ENCODE results near the gene TWF2.

The TWF2 gene

DNA sequence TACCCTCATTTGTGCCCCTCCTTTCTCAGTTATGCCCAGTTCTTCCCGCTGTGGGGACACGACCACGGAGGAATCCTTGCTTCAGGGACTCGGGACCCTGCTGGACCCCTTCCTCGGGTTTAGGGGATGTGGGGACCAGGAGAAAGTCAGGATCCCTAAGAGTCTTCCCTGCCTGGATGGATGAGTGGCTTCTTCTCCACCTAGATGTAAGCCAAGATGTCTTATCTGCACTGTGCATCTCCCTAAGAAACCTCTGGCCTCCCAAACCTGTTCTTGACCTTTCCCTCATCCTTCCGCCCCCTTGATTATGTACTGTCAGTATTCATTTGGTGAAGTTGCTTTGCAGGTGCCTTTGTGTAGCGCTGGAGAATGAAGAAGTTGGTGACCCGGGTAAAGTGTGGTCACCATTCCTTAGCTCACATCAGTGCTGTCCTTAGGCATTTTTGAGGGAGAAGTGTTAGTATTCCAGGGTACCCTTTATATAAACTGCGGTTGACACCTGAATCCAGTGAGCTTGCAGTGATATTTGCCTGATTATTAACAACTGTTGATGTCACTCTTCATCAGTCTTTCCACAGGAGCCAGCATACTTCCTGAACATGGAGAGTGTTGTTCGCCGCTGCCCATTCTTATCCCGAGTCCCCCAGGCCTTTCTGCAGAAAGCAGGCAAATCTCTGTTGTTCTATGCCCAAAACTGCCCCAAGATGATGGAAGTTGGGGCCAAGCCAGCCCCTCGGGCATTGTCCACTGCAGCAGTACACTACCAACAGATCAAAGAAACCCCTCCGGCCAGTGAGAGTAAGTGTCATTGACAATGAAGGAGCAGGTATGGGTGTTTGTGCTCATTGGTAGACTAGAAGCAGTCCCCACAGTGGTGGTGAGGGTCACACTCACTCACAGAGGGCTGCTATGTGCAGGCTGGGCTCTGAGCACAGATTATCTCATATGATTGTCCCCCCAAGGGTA is 40.0 kb downstream of the TWF2 start:
- no peak for DNase-seq

GRCh38 chr3:52197842-52198625 is 40.9 kb downstream of the TWF2 start, which contains the start of gene ALAS1:
Gene ALAS1, plus strand, starts transcription at chr3:52198160. Its CDS starts 1,082 bp downstream, at chr3:52199242.
- DNase-seq, result peak; percentile 95 to 97

DNA sequence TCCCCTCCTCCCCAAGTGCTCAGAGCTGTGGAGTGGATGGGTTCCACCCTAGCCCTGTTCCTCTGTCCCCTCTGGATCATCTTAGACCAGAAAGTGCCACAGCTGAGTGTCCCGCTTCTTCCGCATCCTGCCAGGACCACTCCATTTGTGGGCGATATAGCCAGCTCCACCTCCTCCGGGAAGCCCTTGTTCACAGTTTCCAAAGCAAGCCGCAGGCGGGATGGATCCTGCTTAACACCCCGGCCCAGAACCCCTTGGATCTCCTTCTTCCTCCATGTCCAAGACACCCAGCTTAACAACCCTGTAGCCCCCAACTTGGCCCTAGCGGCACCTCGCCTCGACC is 41.5 kb downstream of the TWF2 start:
- DNase-seq, result no peak

DNA sequence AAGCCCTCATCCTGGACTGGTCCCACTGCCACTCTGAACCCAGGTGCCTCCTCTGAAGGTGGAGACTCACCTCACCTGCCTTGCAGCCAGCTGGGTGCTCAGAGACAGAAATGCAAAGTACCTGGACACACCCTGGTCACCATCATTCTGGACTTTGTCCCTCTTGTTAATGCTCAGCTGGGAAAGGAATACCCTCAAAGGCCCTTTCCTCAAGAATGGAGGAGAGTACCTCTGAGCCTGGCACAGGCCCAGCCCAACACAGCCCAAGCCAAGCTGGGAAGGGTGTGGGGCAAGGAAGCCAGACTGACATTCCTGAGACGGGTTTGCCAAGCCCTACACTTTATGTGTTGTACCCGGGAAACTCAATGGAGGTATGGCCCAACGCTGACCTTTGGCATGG is 42.0 kb downstream of the TWF2 start:
- no peak for DNase-seq

GRCh38 chr3:52195823-52196331 is 43.1 kb downstream of the TWF2 start:
- no peak for DNase-seq

DNA sequence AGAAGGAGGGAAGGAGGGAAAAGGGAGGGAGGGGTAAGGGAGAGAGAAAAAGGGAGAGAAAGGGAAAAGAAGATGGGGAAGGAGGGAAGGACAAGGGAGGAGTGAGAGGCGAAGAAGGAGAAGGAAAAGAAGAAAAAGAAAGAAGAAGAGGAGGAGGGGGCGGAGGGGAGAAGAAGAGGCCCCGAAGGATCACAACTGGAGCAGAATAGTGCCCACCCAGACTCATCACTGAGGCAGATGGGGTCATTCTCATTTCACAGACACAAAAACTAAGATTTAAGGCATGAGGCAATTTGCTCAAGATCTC is 43.7 kb downstream of the TWF2 start:
- no peak for DNase-seq

DNA sequence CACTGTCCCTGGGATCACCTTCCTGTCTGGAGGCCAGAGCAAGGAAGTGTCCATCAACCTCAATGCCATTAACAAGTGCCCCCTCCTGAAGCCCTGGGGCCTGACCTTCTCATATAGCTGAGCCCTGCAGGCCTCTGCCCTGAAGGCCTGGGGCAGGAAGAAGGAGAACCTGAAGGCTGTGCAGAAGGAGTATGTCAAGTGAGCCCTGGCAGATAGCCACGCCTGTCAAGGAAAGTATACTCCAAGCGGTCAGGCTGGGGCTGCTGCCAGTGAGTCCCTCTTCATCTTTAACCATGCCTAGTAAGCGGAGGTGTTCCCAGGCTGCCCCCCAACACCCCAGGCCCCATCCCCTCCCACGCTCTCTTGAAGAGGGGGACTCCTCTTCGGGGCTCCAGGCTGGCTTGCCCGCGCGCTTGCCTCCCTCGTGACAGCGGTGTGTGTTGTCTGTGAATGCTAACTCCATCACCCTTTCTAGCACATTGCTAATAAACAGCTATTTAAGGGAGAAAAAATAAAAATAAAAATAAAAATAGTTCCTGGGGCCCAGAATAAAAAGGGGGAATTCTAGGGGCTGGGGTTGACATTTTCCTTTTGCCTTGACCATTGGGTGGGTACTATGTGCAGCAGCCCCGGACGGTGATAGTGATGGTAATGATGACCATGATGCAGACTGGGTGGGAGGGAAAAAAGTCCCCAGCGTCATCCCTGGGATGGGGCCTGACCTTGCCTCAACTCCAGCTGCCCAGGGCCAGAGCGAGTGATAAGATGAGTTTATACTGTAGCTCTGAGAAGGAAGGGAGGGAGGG is 44.3 kb downstream of the TWF2 start:
- DNase-seq, result no peak

- DNase-seq, result no peak
These were observed 45.9 kb downstream of the TWF2 start for GRCh38 chr3:52193065-52193464.

DNA sequence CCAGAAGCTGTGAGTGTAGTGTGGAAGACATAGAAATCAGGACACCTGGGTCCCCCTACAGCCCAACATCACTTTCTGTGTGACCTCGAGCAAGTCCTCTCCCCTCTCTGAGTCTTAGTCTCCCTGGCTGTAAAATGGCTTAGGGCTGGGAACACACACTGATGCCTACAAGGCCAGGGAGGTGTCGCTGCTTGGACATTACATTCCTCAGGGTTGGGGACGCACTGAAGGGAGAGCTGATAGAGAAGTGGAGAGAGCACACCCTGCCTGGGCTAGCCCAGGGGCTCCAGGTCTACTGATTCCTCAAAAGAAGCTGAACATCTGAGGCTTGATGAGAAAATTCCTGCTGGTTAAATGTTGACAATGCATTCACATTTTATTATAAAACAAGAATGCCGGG is 47.3 kb downstream of the TWF2 start:
- DNase-seq, result no peak

GRCh38 chr3:52190294-52191074 is 48.5 kb downstream of the TWF2 start:
- no peak for DNase-seq

- no peak for DNase-seq
These were observed 50.4 kb downstream of the TWF2 start for GRCh38 chr3:52188556-52188955.

DNA sequence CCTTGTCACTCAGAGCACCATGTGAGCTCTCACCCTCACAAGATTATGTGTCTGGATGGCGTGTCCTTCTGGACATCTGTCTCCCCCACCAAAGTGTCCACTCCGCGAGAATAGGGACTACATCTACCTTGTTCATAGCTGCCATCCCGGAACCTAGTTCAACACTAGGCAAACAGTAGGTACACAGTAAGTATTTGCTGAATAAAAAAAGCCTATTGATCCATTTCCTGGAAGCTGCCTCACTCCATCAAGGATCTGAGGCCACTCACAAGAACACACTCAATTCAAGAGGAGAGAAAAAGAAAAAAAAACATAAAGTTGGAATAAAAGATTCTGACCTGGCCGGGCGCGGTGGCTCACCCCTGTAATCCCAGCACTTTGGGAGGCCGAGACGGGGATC is 52.2 kb downstream of the TWF2 start:
- DNase-seq, result no peak

DNA sequence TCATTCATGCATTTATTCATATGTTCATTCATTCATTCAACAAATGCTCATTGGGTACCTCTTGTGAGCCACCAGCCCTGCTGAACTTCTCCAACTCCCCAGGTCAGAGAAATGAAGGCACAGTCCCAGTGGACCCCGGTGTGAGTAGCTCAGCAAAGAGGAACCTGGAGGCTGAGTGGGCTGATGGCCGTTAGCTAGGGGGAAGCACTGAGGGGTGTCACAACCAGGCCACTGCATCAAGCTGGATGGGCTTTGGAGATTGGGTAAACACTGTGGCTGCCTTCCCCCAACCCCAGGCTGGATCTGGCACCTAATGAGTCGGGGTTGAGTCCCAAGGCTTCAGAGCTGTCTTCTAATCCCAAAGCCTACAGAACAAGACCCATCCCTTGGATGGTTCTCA is 53.1 kb downstream of the TWF2 start:
- DNase-seq, result no peak

- no peak for DNase-seq
These were observed 53.6 kb downstream of the TWF2 start for GRCh38 chr3:52185311-52185710.

GRCh38 chr3:52184690-52185089 is 54.3 kb downstream of the TWF2 start:
- DNase-seq, result no peak

DNA sequence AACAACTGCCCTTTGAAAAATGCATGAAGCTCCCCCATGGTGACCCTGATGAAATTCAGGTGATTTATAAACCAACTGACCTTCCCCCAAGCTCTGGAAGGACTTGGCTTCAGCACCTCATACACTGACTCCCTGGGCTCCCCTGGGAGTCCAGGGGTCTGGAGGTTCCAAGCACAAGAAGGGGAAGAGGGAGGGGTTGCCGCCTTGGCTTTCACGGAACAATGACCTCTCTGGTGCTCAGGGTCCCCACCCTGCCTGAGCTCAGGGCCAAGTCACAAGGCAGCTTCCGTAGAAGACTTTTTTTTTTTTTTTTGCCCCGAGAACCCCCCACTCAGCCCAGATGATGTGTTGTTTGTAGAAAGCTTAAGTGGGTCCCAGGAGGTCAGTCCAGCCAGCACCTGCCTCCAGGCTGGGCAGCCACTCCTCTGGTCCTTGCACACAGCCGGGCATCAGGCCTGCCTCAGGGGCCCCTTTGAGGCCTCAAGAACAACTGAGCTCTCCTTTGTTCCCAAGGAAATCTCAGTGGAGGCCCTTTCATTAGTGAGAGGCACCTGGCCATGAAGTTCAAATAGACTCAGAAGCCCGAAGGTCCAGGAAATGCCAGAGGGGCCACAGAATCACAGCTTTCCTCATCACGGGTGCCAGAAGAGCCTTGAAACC is 55.0 kb downstream of the TWF2 start:
- DNase-seq, result no peak

DNA sequence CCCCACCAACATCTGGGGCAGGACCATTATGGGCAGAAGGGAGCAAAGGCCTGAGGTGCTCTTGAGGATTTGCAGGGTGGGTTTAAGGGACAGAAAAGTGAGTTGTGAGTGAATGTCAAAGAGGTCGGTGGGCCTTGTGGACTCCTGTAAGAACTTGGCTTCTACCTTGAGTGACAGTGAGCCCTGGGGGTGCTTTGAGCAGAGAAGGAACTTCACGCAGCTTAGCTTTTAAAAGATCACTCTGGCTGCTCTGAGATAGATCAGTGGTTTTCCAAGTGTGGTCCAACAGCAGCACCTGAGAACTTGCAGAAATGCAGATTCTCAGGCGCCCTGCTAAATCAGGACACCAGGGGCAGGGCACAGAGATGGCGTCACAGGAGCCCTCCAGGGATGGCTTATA is 56.3 kb downstream of the TWF2 start:
- no peak for DNase-seq

DNA sequence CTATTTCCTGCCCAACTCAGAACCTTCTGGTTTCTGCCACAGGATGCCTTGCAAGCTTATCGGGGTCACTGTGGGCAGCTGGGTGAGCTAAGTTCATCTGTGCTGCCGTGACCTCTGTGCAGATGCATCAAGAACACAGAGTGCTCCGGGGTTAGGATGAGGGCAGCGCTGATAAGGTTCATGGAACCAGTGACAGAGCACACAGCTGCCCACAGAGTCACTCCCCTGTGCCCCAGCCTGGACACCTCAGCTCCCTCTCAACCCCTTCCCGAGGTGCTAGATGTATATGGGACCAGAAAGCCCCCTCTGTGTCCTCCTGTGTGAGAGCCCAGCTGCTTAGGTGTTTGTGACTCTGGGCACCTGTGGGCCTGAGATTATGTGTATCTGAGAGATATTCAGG is 56.8 kb downstream of the TWF2 start:
- DNase-seq, result no peak

DNA sequence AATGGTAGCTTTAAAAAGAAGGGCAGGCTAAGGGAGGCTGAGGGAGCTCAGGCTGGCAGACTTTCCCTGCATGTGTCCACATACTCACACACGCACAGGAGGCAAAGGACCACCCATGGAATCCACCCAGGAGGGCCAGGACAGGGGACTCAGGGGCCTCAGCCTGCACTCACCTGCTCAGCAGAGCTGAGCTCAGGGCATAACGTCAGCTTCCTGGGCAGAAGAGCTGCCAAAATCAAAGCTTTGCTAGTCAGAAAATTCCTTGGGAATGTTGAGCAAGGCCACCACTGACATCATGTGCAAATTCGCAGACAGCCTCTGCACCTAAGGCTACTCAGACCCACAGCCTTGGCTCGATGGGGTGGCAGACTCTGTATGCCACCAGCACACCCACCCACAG is 57.4 kb downstream of the TWF2 start:
- no peak for DNase-seq
